ENCODE data around the gene FHL5.

The FHL5 gene

DNA sequence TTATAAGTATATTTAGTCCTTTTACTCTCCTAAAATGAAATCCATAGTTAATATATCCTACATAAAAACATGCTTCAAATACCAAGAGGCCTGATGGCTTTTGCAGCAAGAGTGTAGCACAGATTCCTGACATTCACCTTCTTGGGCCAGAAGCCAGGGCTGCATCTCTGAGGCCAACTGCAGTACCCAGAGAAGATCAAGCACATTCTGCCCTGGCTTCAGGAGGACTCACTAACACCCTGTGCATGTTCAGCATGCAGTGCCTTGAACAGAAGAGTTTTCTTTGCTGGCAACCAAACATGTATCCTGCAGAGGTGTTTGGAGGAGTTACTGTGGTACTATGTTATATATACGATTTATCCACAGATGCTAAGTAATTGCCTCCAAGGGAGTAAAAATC is 90.3 kb downstream of the FHL5 start:
- Histone ChIP-seq H3F3A (ENCODE audit: low read depth) (no peaks in the 10 kb centered on the region), H4K20me1 (ENCODE audit: insufficient read depth, low read length, poor library complexity, severe bottlenecking) (no peaks in the 10 kb centered on the region), H3K4me1 (ENCODE audit: insufficient read depth, low read length, poor library complexity, severe bottlenecking) (no peaks in the 10 kb centered on the region), H3K9me3 (ENCODE audit: insufficient read depth, low read depth, low read length) (no peaks in the 10 kb centered on the region), H3K27me3 (ENCODE audit: insufficient read depth, low read length, poor library complexity, severe bottlenecking) (no peaks in the 10 kb centered on the region), H3K4me3 (ENCODE audit: low read length, poor library complexity, severe bottlenecking) (no peak overlapping the region), H3K9ac (ENCODE audit: low read depth, low read length, poor library complexity, severe bottlenecking) (no peak overlapping the region), H3K4me2 (ENCODE audit: low read depth, low read length, poor library complexity, severe bottlenecking) (no peak overlapping the region), H3K36me3 (ENCODE audit: insufficient read depth, low read length) (no peaks in the 10 kb centered on the region), H3K9me2 (replicated peaks; ENCODE audit: low read depth, low read length) (no peaks in the 10 kb centered on the region), H2AFZ (ENCODE audit: low read length) (no peak overlapping the region), H3K79me2 (ENCODE audit: insufficient read depth, low read length) (no peaks in the 10 kb centered on the region)
- TF ChIP-seq, protein P1, sequence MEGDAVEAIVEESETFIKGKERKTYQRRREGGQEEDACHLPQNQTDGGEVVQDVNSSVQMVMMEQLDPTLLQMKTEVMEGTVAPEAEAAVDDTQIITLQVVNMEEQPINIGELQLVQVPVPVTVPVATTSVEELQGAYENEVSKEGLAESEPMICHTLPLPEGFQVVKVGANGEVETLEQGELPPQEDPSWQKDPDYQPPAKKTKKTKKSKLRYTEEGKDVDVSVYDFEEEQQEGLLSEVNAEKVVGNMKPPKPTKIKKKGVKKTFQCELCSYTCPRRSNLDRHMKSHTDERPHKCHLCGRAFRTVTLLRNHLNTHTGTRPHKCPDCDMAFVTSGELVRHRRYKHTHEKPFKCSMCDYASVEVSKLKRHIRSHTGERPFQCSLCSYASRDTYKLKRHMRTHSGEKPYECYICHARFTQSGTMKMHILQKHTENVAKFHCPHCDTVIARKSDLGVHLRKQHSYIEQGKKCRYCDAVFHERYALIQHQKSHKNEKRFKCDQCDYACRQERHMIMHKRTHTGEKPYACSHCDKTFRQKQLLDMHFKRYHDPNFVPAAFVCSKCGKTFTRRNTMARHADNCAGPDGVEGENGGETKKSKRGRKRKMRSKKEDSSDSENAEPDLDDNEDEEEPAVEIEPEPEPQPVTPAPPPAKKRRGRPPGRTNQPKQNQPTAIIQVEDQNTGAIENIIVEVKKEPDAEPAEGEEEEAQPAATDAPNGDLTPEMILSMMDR (conservative IDR thresholded peaks at IDR 0.05; ENCODE audit: low read length), result no peak
- no peak for TF ChIP-seq EZH2phosphoT487 (IDR thresholded peaks at IDR 0.05; ENCODE audit: borderline replicate concordance)

GRCh38 chr6:96656567-96656966 is 93.6 kb downstream of the FHL5 start:
- H3F3A ChIP-seq (ENCODE audit: low read depth), result no peaks in the 10 kb centered on the region
- no peak overlapping the region for H2AFZ ChIP-seq (ENCODE audit: low read length)
- TF ChIP-seq EZH2phosphoT487 (IDR thresholded peaks at IDR 0.05; ENCODE audit: borderline replicate concordance), result no peak
- TF ChIP-seq, protein P1 (conservative IDR thresholded peaks at IDR 0.05; ENCODE audit: low read length), result no peak
- H3K4me1 ChIP-seq (ENCODE audit: insufficient read depth, low read length, poor library complexity, severe bottlenecking), result no peaks in the 10 kb centered on the region
- no peaks in the 10 kb centered on the region for H4K20me1 ChIP-seq (ENCODE audit: insufficient read depth, low read length, poor library complexity, severe bottlenecking)
- H3K9me2 ChIP-seq (replicated peaks; ENCODE audit: low read depth, low read length), result no peaks in the 10 kb centered on the region
- no peaks in the 10 kb centered on the region for H3K79me2 ChIP-seq (ENCODE audit: insufficient read depth, low read length)
- no peak overlapping the region for H3K4me2 ChIP-seq (ENCODE audit: low read depth, low read length, poor library complexity, severe bottlenecking)
- no peaks in the 10 kb centered on the region for H3K27me3 ChIP-seq (ENCODE audit: insufficient read depth, low read length, poor library complexity, severe bottlenecking)
- no peaks in the 10 kb centered on the region for H3K36me3 ChIP-seq (ENCODE audit: insufficient read depth, low read length)
- H3K4me3 ChIP-seq (ENCODE audit: low read length, poor library complexity, severe bottlenecking), result no peak overlapping the region
- H3K9ac ChIP-seq (ENCODE audit: low read depth, low read length, poor library complexity, severe bottlenecking), result no peak overlapping the region
- no peaks in the 10 kb centered on the region for H3K9me3 ChIP-seq (ENCODE audit: insufficient read depth, low read depth, low read length)

DNA sequence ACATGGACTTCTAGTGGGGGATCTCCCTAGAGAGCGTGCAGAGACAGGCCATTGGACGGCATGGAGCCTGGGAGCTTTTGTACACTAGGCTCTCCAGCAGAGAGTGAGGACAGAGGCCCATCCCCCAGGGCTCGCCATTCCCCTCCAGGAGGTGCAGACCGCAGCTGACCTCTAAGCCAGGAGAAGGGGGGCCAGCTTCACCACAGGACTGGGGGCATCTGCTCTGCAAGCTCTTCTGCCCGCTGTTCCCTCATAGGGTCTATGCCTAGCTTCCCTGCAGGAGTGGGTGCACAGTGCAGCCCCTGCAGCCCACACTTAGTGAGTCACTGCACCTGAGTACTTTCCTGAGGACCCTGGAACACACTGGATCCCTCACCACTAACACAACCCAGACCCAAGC is 94.4 kb downstream of the FHL5 start:
- H3K9me3 ChIP-seq (ENCODE audit: insufficient read depth, low read depth, low read length), result no peaks in the 10 kb centered on the region
- H3F3A ChIP-seq (ENCODE audit: low read depth), result no peaks in the 10 kb centered on the region
- H4K20me1 ChIP-seq (ENCODE audit: insufficient read depth, low read length, poor library complexity, severe bottlenecking), result no peaks in the 10 kb centered on the region
- H3K9ac ChIP-seq (ENCODE audit: low read depth, low read length, poor library complexity, severe bottlenecking), result no peak overlapping the region
- H3K27me3 ChIP-seq (ENCODE audit: insufficient read depth, low read length, poor library complexity, severe bottlenecking), result no peaks in the 10 kb centered on the region
- H2AFZ ChIP-seq (ENCODE audit: low read length), result no peak overlapping the region
- TF ChIP-seq EZH2phosphoT487 (IDR thresholded peaks at IDR 0.05; ENCODE audit: borderline replicate concordance), result no peak
- TF ChIP-seq, protein P1 (conservative IDR thresholded peaks at IDR 0.05; ENCODE audit: low read length), result no peak
- no peaks in the 10 kb centered on the region for H3K36me3 ChIP-seq (ENCODE audit: insufficient read depth, low read length)
- H3K79me2 ChIP-seq (ENCODE audit: insufficient read depth, low read length), result no peaks in the 10 kb centered on the region
- no peak overlapping the region for H3K4me2 ChIP-seq (ENCODE audit: low read depth, low read length, poor library complexity, severe bottlenecking)
- no peaks in the 10 kb centered on the region for H3K4me1 ChIP-seq (ENCODE audit: insufficient read depth, low read length, poor library complexity, severe bottlenecking)
- H3K4me3 ChIP-seq (ENCODE audit: low read length, poor library complexity, severe bottlenecking), result no peak overlapping the region
- no peaks in the 10 kb centered on the region for H3K9me2 ChIP-seq (replicated peaks; ENCODE audit: low read depth, low read length)
